Central memory CD8-positive, alpha-beta T cell (primary cell): ENCODE measurements around the gene PEX3.
"Not testable (repeated sequence)": the region's sequence is repeated elsewhere in the genome, so short reads cannot be mapped to it uniquely, and the experiment has no call there.

ENCODE experiments used
- ATAC-seq: fragments of 150-1000 bp; cut with Tn5 transposase; replicated peaks from 2 replicates; pipeline ENCODE4 v1.10.0; 2022; ENCODE audit warnings: mild to moderate bottlenecking, moderate FRiP score, moderate number of reproducible peaks; ENCODE audit not compliant: poor library complexity, severe bottlenecking; ENCODE audit errors: extremely low read depth
- DNase-seq, 2 donors: peaks; one replicate each; pipeline ENCODE4 v3.0.0; 2021; ENCODE audit warnings: low spot score in 2 of 2
- H3K27ac Mint-ChIP-seq: one replicate; pipeline ENCODE4 v1.8.0; 2022; ENCODE audit warnings: low read depth, mild to moderate bottlenecking, moderate library complexity, mixed read lengths
- H3K27me3 Mint-ChIP-seq: one replicate; pipeline ENCODE4 v1.8.0; 2022; ENCODE audit warnings: mixed read lengths
- H3K36me3 Mint-ChIP-seq: one replicate; pipeline ENCODE4 v1.8.0; 2022; ENCODE audit warnings: mild to moderate bottlenecking, moderate library complexity, mixed read lengths; ENCODE audit not compliant: insufficient read depth
- H3K4me1 Mint-ChIP-seq: one replicate; pipeline ENCODE4 v1.8.0; 2022; ENCODE audit warnings: mixed read lengths
- H3K4me3 Mint-ChIP-seq: one replicate; pipeline ENCODE4 v1.8.0; 2022; ENCODE audit warnings: mild to moderate bottlenecking, moderate library complexity, mixed read lengths
- H3K9me3 Mint-ChIP-seq: one replicate; pipeline ENCODE4 v1.8.0; 2022; ENCODE audit warnings: mixed read lengths

PEX3 gene

DNA sequence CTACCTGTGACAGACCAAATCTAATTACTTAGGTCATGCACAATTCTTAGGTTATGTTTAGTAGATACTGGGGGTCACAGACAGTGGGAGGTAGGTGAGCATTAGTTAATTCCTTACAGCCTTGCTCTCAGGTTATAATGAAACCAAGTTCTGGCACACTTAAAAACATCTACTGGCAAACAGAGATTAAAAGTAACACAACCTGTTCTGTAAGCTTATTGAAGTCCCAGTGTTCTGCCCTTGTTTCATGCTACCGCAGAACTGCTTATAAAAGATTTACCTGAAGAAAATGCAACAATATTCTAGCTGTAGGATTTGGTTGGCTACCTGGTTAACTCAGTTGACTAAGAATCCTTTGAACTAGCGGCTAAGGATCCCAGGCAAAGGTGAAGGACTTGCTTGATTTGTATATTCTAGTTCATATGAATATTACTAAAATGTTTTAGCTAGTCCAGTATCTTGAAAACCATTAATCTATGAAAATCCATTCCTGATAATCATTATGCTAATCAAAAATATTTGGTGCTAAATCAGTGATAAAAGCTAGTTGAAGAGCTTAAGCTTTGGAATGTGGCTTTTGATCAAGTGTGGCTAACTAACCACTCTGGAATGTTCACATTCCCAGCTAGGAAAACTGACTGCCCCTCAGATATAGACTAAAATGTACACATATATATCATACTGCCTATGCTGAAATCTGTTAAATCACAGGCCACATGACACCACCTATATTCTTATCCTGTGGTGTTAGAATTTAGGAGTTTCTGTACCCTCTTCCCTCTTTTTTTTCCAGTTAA, 7.2 kb downstream of the PEX3 start:
- Mint-ChIP-seq H3K4me1 (peaks cover 15% of the 10 kb centered on the region), H3K27ac (no peak overlapping the region), H3K9me3 (no peaks in the 10 kb centered on the region), H3K36me3 (peaks cover 24% of the 10 kb centered on the region), H3K4me3 (no peak overlapping the region), H3K27me3 (no peaks in the 10 kb centered on the region)
- ATAC-seq (no peak), DNase-seq (no peak)

DNA sequence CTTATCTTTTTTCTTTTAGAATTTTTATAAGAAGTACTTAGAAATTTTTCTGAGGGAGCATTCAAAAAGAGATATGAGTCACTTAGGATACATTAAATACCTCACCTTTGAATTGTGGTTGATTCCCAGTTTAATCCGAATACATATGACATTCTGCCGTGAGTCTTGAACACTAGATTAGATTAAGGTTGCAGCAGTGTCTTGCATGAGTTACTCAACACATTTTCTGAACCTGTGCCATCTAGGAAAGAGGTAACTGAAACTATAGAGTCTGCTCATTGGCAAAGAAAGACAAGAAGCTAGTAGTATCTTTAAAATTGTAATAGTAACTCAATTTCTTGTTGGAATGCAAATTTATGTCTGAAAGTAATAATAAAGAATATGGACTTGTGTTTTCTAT, 14.9 kb downstream of the PEX3 start:
- no peak overlapping the region for H3K27ac Mint-ChIP-seq
- H3K4me1 Mint-ChIP-seq: peaks cover 5% of the 10 kb centered on the region
- no peaks in the 10 kb centered on the region for H3K27me3 Mint-ChIP-seq
- H3K4me3 Mint-ChIP-seq: no peak overlapping the region
- H3K36me3 Mint-ChIP-seq: peaks cover 14% of the 10 kb centered on the region
- ATAC-seq: no peak
- no peak for DNase-seq
- H3K9me3 Mint-ChIP-seq: no peaks in the 10 kb centered on the region

DNA sequence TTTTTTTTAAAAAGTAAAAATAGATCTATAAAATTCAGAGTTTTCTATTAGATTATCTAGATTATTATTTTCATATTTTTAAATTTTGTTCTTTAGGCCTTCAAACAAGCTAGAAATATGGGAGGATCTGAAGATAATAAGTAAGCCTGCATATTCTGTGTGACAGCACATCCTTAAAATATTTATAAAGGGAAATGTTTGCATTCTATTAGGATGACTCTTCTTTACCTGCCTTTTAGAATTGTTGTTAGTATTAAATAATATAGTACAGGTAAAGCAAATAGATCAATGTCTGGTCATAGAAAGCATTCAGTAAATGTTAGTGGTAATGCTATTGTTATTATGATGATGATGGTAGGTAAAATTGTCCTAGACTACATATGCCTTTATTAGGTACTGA, 17.4 kb downstream of the PEX3 start:
- Mint-ChIP-seq H3K9me3 (no peaks in the 10 kb centered on the region), H3K36me3 (peaks cover 14% of the 10 kb centered on the region), H3K27ac (no peak overlapping the region), H3K27me3 (no peaks in the 10 kb centered on the region), H3K4me1 (peaks cover 6% of the 10 kb centered on the region), H3K4me3 (no peak overlapping the region)
- ATAC-seq: no peak
- no peak for DNase-seq

DNA sequence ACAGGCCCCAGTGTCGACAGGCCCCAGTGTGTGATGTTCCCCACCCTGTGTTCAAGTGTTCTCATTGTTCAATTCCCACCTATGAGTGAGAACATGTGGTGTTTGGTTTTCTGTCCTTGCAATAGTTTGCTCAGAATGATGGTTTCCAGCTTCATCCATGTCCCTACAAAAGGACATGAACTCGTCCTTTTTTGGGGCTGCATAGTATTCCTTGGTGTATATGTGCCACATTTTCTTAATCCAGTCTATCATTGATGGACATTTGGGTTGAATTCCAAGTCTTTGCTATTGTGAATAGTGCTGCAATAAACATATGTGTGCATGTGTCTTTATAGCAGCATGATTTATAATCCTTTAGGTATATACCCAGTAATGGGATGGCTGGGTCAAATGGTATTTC, 18.2 kb downstream of the PEX3 start:
- H3K36me3 Mint-ChIP-seq: peaks cover 19% of the 10 kb centered on the region
- not testable (repeated sequence) for H3K9me3 Mint-ChIP-seq, H3K27ac Mint-ChIP-seq, DNase-seq, H3K4me3 Mint-ChIP-seq, ATAC-seq, H3K4me1 Mint-ChIP-seq, H3K27me3 Mint-ChIP-seq

DNA sequence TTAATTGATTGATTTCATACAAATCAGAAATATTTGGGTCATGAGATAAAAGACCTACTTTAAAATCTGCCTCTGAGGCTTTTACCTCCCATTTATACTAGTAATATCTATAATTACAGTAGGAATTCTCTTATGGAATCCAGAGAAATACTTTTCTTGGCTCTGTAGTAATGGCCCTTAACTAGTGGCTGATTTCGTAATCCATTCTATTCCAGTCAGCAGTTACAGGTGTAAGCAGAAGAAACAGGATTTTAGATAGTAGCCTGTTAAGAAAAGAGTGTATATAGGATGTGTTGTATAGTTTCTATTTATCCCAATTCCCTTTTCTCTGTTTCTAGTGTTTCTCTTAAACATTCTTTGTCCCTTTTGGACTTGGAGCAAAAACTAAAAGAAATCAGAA, 21.2 kb downstream of the PEX3 start:
- no peaks in the 10 kb centered on the region for H3K9me3 Mint-ChIP-seq
- no peak overlapping the region for H3K27ac Mint-ChIP-seq
- peaks cover 6% of the 10 kb centered on the region for H3K4me1 Mint-ChIP-seq
- no peaks in the 10 kb centered on the region for H3K27me3 Mint-ChIP-seq
- no peak for DNase-seq
- H3K4me3 Mint-ChIP-seq: no peak overlapping the region
- no peak for ATAC-seq
- H3K36me3 Mint-ChIP-seq: peaks cover 24% of the 10 kb centered on the region

DNA sequence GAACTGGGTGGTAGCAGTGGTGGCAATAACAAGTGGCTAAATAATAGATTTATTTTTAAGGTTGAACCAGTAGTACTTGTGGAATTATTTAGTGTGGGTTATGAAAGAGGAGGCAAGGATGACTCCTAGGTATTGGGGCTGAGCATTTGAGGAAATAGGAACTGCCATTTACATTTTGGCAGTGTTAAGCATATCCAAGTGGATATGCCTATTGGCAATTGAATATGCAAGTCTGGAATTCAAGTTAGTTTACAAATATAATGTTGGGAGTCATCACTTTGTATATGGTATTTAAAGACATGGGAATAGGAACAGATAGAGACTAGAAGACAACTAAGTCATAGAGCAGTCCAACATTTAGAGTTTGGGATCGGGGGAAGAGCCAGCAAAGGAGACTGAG, 25.9 kb downstream of the PEX3 start:
- H3K9me3 Mint-ChIP-seq: no peaks in the 10 kb centered on the region
- ATAC-seq (no peak), DNase-seq (no peak)
- peak overlapping the region; percentile 3 for H3K27ac Mint-ChIP-seq
- H3K27me3 Mint-ChIP-seq: no peaks in the 10 kb centered on the region
- no peaks in the 10 kb centered on the region for H3K4me1 Mint-ChIP-seq
- H3K36me3 Mint-ChIP-seq: peaks cover 22% of the 10 kb centered on the region
- no peak overlapping the region for H3K4me3 Mint-ChIP-seq

DNA sequence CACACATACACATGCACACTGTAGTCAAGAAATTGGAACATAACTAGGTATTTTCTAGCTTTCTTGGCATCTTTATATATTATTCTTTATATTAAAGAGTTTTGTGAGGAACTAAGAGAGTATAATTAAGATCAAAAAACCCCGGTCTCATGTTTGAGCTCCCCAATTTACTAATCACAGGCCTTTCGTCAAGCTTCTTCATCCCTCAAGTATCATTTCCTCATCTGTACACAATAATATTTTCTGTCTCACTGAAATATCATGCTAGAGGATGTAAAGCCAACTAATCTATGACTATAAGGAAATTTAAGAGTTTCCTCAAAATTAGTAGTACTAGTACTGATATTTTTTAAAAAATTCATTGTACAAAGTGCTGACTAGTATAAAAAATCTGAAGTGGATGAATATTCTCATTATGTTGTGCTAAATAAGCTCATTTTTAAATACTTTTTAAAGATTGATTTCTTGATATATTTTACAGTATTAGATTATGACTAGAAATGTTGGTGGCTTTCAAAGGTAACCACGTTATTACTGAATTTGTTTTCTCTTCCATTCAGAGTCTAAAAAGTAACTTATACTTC, 28.0 kb downstream of the PEX3 start:
- Mint-ChIP-seq H3K4me1 (no peaks in the 10 kb centered on the region), H3K27me3 (no peaks in the 10 kb centered on the region), H3K27ac (no peak overlapping the region), H3K36me3 (peaks cover 8% of the 10 kb centered on the region), H3K4me3 (no peak overlapping the region), H3K9me3 (no peaks in the 10 kb centered on the region)
- DNase-seq (no peak), ATAC-seq (no peak)

DNA sequence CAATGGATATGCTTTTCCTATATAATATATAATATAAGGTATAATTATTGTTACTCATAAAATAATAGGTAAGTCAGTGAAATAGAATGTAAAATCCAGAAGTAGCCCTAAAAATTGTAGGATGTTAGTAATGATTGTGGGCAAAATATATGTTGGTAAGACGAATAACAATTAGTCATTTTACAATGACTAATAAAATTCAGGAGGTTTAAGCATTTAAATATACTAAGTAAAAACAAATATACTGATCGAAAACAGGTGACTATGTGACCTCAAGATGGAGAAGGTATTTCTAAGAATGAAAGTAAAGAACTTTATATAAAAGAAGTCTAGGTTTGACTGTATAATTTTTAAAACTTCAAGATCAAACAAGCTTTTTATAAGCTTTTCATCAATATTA, 32.0 kb downstream of the PEX3 start:
- DNase-seq (no peak), ATAC-seq (no peak)
- H3K36me3 Mint-ChIP-seq: peaks cover 2% of the 10 kb centered on the region
- H3K9me3 Mint-ChIP-seq: no peaks in the 10 kb centered on the region
- no peak overlapping the region for H3K27ac Mint-ChIP-seq
- no peaks in the 10 kb centered on the region for H3K4me1 Mint-ChIP-seq
- H3K27me3 Mint-ChIP-seq: no peaks in the 10 kb centered on the region
- H3K4me3 Mint-ChIP-seq: no peak overlapping the region

DNA sequence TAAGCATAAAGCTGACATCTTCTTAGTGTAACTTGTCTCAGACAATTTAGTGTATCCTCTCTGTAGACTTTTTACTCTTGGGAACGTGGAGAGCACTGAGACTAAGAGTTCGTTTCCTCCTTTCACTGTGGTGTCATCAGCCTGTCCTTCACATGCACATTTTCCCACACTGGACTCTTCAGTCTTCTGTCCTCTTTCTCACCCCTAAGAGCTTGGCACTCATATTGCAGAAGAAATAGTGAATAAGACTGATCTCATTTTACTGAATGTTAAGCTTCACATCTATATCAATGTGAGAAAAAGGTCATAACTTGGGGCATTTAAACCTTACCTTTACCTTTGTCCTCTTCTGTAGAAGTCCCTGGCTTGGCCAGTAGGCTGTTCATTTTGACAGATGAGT, 35.4 kb downstream of the PEX3 start:
- Mint-ChIP-seq H3K4me3 (no peak overlapping the region), H3K27me3 (no peaks in the 10 kb centered on the region), H3K36me3 (peaks cover 2% of the 10 kb centered on the region), H3K4me1 (no peaks in the 10 kb centered on the region), H3K9me3 (no peaks in the 10 kb centered on the region), H3K27ac (no peak overlapping the region)
- ATAC-seq: no peak
- no peak for DNase-seq

DNA sequence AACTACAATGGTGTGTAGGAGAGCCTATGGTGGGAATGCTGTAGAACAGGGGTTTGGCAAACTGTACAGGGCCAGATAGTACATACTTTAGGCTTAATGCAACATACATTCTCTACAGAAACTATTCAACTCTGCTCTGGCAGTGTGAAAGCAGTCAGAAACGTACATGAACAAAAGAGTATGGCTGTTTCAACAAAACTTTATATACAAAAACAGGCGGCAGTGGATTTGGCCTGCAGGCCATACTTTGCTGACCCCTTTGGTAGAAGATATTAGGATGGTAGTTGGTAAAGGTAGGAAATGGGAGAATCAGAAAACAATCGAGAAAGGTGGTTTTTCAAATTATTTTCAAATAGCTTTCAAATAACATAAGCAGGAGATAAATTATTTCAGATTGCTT, 36.1 kb downstream of the PEX3 start:
- Mint-ChIP-seq H3K27ac (no peak overlapping the region), H3K36me3 (peaks cover 2% of the 10 kb centered on the region), H3K4me1 (no peaks in the 10 kb centered on the region), H3K27me3 (no peaks in the 10 kb centered on the region), H3K4me3 (no peak overlapping the region), H3K9me3 (no peaks in the 10 kb centered on the region)
- ATAC-seq (no peak), DNase-seq (no peak)

DNA sequence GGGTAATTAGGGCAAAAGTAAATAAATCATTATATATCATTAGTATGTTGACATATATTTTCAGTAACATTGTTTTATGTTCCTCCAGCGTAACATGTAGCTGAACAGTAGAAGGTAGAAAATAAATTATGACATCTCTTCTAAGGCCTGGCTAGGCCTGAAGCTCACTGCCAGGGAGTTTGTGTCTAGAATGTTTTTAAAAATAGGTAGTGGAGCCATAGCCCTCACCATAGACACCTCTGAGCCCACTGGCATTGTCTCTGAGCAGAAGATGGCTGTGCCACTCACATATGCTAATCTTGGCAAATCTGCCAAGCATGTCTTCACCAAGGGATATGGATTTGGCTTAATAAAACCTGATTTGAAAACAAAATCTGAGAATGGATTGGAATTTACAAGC, 39.6 kb downstream of the PEX3 start:
- H3K4me3 Mint-ChIP-seq: no peak overlapping the region
- H3K27ac Mint-ChIP-seq: no peak overlapping the region
- no peaks in the 10 kb centered on the region for H3K4me1 Mint-ChIP-seq
- ATAC-seq: no peak
- H3K36me3 Mint-ChIP-seq: peaks cover 7% of the 10 kb centered on the region
- no peaks in the 10 kb centered on the region for H3K9me3 Mint-ChIP-seq
- H3K27me3 Mint-ChIP-seq: no peaks in the 10 kb centered on the region
- no peak for DNase-seq

DNA sequence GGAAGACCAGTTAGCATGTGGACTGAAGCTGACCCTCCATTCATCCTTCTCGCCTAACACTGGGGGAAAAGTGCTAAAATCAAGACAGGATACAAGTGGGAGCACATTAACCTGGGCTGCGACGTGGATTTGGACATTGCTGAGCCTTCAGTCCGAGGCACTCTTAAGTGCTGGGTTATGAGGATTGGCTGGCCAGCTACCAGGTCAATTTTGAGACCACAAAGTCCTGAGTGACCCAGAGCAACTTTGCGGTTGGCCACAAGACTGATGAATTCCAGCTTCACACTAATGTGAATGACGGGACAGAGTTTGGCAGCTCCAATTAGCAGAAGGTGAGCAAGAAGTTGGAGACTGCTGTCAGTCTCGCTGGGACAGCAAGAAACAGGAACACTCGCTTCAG, 40.2 kb downstream of the PEX3 start:
- ATAC-seq: no peak
- H3K4me1 Mint-ChIP-seq: no peaks in the 10 kb centered on the region
- H3K4me3 Mint-ChIP-seq: no peak overlapping the region
- DNase-seq: no peak
- H3K27ac Mint-ChIP-seq: no peak overlapping the region
- H3K36me3 Mint-ChIP-seq: peaks cover 8% of the 10 kb centered on the region
- H3K27me3 Mint-ChIP-seq: no peaks in the 10 kb centered on the region
- H3K9me3 Mint-ChIP-seq: no peaks in the 10 kb centered on the region

DNA sequence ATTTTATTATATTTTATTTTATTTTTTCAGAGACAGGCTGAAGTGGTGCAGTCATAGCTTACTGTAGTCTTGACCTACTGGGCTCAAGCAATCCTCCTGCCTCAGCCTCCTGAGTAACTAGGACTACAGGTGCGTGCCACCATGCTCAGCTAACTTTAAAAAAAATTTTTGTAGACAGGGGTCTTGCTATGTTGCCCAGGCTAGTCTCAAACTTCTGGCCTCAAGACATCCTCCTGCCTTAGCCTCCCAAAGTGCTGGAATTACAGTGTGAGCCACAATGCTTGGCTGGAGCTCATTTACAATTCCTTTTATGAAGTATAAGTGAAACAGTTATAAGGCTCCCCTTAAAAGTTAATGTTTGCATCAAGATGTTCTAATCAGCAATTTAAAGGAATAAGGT, 46.4 kb downstream of the PEX3 start:
- DNase-seq (no peak), ATAC-seq (no peak)
- Mint-ChIP-seq H3K27me3 (no peaks in the 10 kb centered on the region), H3K9me3 (no peaks in the 10 kb centered on the region), H3K4me1 (peaks cover 15% of the 10 kb centered on the region), H3K36me3 (peaks cover 13% of the 10 kb centered on the region), H3K4me3 (no peak overlapping the region), H3K27ac (no peak overlapping the region)
